ENCODE results near the gene PABPC1L. TPM values are rescaled to one million over a fixed set of nuclear protein-coding genes. Genes with fewer than 3 reads are reported as not detected.

Gene PABPC1L
- total RNA-seq, 1 experiment from 2014 or later, result 127 TPM

DNA sequence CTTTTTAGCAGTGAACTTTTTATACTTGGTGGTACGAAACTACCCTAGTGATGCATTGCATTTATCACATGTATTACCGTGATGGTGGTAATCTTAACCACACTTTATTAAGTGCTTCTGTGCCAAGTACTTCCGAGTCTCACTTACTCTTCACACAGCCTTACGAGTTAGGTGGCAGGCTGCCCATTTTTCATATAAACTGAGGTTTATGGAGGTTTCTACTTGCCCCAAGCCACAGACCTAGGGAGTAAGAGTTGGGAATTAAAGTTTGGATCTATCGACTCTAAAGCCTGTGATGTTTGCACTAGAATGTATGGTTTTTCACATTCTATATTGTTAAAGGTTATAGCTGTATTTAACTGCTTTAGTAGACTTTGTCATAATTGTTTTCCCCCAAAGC, 5.5 kb upstream of the PABPC1L start:
- Histone ChIP-seq H3K4me2 (ENCODE audit: low read length) (no peak overlapping the region), H3K27me3 (ENCODE audit: insufficient read depth, low read length) (no peaks in the 10 kb centered on the region), H2AFZ (ENCODE audit: low read depth, low read length, poor library complexity, severe bottlenecking) (no peak overlapping the region), H3K9me2 (ENCODE audit: insufficient read depth) (no peaks in the 10 kb centered on the region), H3K27ac (ENCODE audit: low read depth, low read length) (no peak overlapping the region), H3K36me3 (ENCODE audit: control insufficient read depth in 1 of 2, insufficient read depth in 2 of 2, low read length in 2 of 2) (peaks cover 61 to 66% of the 10 kb centered on the region in 2 experiments), H3K9me3 (ENCODE audit: control insufficient read depth in 1 of 2, insufficient read depth in 1 of 2, low read depth in 1 of 2, low read length in 2 of 2) (no peaks in the 10 kb centered on the region), H3K9ac (ENCODE audit: low read length) (no peak overlapping the region), H3K4me3 (replicated peaks in 1 of 2; ENCODE audit: low read depth in 1 of 2, low read length in 2 of 2) (no peak overlapping the region), H3K4me1 (ENCODE audit: control insufficient read depth in 1 of 2, insufficient read depth in 2 of 2, low read length in 2 of 2) (peaks cover 2 to 4% of the 10 kb centered on the region in 2 experiments; a peak in 3 of 4 replicates), H4K20me1 (ENCODE audit: insufficient read depth) (no peaks in the 10 kb centered on the region; the same call in 1 of the 2 replicates), H3K79me2 (ENCODE audit: insufficient read depth, low read length) (peaks cover 50% of the 10 kb centered on the region)
- ChIA-PET CTCF (no interaction called here), POLR2A (no interaction called here), RAD21 (ENCODE audit: low non-redundant PET in 1 of 2, low total read pairs in 2 of 2, uncharacterized antibody in 2 of 2, unreplicated experiment in 2 of 2) (no interaction called here)
- DNase-seq (ENCODE audit: low read depth, low spot score) (no peak), ATAC-seq (no peak)
- TF ChIP-seq TCF7L2 (IDR thresholded peaks at IDR 0.05; ENCODE audit: borderline replicate concordance, extremely low read depth, insufficient read depth, insufficient read length) (no peak), JUND (IDR thresholded peaks at IDR 0.05) (no peak), POLR2A (IDR thresholded peaks at IDR 0.05; ENCODE audit: borderline replicate concordance, extremely low read depth, insufficient read depth, insufficient read length) (no peak), CBX3 (IDR thresholded peaks at IDR 0.05; ENCODE audit: low read depth) (no peak), RAD21 (IDR thresholded peaks at IDR 0.05; ENCODE audit: low read depth) (no peak), FOSL1 (IDR thresholded peaks at IDR 0.05; ENCODE audit: low read depth) (no peak), EGR1 (IDR thresholded peaks at IDR 0.05; ENCODE audit: low read depth) (no peak), SRF (IDR thresholded peaks at IDR 0.05; ENCODE audit: low read depth) (no peak), SIN3A (IDR thresholded peaks at IDR 0.05; ENCODE audit: low read depth) (no peak), SP1 (IDR thresholded peaks at IDR 0.05; ENCODE audit: low read depth) (no peak), EZH2 (IDR thresholded peaks at IDR 0.05) (no peak)
- TF ChIP-seq, protein P1, sequence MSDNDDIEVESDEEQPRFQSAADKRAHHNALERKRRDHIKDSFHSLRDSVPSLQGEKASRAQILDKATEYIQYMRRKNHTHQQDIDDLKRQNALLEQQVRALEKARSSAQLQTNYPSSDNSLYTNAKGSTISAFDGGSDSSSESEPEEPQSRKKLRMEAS (IDR thresholded peaks at IDR 0.05), result no peak
- intact Hi-C loops (cut with micrococcal nuclease), result no loop called here
- no TSS peak for BruUV-seq (replicated peaks)

Data from HCT116 (cell line).